HEK293 (cell line): ENCODE data around the gene KLHL7.
A peak's percentile ranks its signal among the peaks of the same experiment; 100 is the strongest.

ENCODE experiments used
- BCL11A ChIP-seq: fragments of 450-650 bp; formaldehyde crosslinking; IDR thresholded peaks from 2 replicates; pipeline ENCODE4 v1.5.1; 2016; ENCODE audit warnings: low read depth, missing biosample characterization, missing genetic modification characterization
- BCL11B ChIP-seq: fragments of 450-650 bp; formaldehyde crosslinking; IDR thresholded peaks from 2 replicates; pipeline ENCODE4 v1.5.1; 2016; ENCODE audit warnings: low read depth, missing biosample characterization, missing genetic modification characterization
- GLIS2 ChIP-seq: fragments of 450-650 bp; formaldehyde crosslinking; IDR thresholded peaks from 2 replicates; pipeline ENCODE4 v1.5.1; 2016; ENCODE audit warnings: missing biosample characterization, missing genetic modification characterization
- HOXA7 ChIP-seq: sonication (generic); formaldehyde crosslinking; IDR thresholded peaks from 2 replicates; pipeline ENCODE4 v1.8.1; 2022; ENCODE audit warnings: missing genetic modification reagents, borderline replicate concordance
- KLF1 ChIP-seq: fragments of 450-650 bp; formaldehyde crosslinking; IDR thresholded peaks from 2 replicates; pipeline ENCODE4 v1.5.1; 2016; ENCODE audit warnings: missing biosample characterization, missing genetic modification characterization
- KLF7 ChIP-seq: fragments of 450-650 bp; formaldehyde crosslinking; IDR thresholded peaks from 2 replicates; pipeline ENCODE4 v1.5.1; 2016; ENCODE audit warnings: missing biosample characterization, missing genetic modification characterization, borderline replicate concordance
- KLF8 ChIP-seq: fragments of 450-650 bp; formaldehyde crosslinking; IDR thresholded peaks from 2 replicates; pipeline ENCODE4 v1.5.1; 2016; ENCODE audit warnings: missing biosample characterization, missing genetic modification characterization
- OVOL3 ChIP-seq: fragments of 450-650 bp; formaldehyde crosslinking; IDR thresholded peaks from 2 replicates; pipeline ENCODE4 v1.5.1; 2016; ENCODE audit warnings: missing biosample characterization, missing genetic modification characterization
- SALL2 ChIP-seq: fragments of 450-650 bp; formaldehyde crosslinking; IDR thresholded peaks from 2 replicates; pipeline ENCODE4 v1.5.0; 2017; ENCODE audit warnings: missing biosample characterization, mild to moderate bottlenecking, missing genetic modification characterization, borderline replicate concordance
- SP3 ChIP-seq: fragments of 450-650 bp; formaldehyde crosslinking; IDR thresholded peaks from 2 replicates; pipeline ENCODE4 v1.5.1; 2016; ENCODE audit warnings: missing biosample characterization, missing genetic modification characterization
- SP7 ChIP-seq: fragments of 450-650 bp; formaldehyde crosslinking; IDR thresholded peaks from 2 replicates; pipeline ENCODE4 v1.5.1; 2016; ENCODE audit warnings: missing biosample characterization, missing genetic modification characterization
- YY1 ChIP-seq: fragments of 450-650 bp; formaldehyde crosslinking; IDR thresholded peaks from 2 replicates; pipeline ENCODE4 v1.5.1; 2018; ENCODE audit warnings: missing biosample characterization, missing genetic modification characterization
- YY2 ChIP-seq: fragments of 450-650 bp; formaldehyde crosslinking; IDR thresholded peaks from 2 replicates; pipeline ENCODE4 v1.5.1; 2016; ENCODE audit warnings: missing biosample characterization, missing genetic modification characterization
- ZBTB1 ChIP-seq: fragments of 450-650 bp; formaldehyde crosslinking; IDR thresholded peaks from 2 replicates; pipeline ENCODE4 v1.5.1; 2016; ENCODE audit warnings: missing biosample characterization, missing genetic modification characterization
- ZBTB20 ChIP-seq: fragments of 450-650 bp; formaldehyde crosslinking; IDR thresholded peaks from 2 replicates; pipeline ENCODE4 v1.5.1; 2016; ENCODE audit warnings: missing biosample characterization, missing genetic modification characterization
- ZBTB44 ChIP-seq: fragments of 450-650 bp; IDR thresholded peaks from 2 replicates; pipeline ENCODE4 v1.5.1; 2018; ENCODE audit warnings: missing biosample characterization, mild to moderate bottlenecking, missing genetic modification characterization
- ZBTB49 ChIP-seq: fragments of 450-650 bp; formaldehyde crosslinking; IDR thresholded peaks from 2 replicates; pipeline ENCODE4 v1.5.1; 2016; ENCODE audit warnings: missing biosample characterization, missing genetic modification characterization, low read depth
- ZBTB8A ChIP-seq: fragments of 450-650 bp; formaldehyde crosslinking; IDR thresholded peaks from 2 replicates; pipeline ENCODE4 v1.5.1; 2016; ENCODE audit warnings: missing biosample characterization, missing genetic modification characterization
- ZNF10 ChIP-seq: fragments of 450-650 bp; formaldehyde crosslinking; IDR thresholded peaks from 2 replicates; pipeline ENCODE4 v1.5.1; 2017; ENCODE audit warnings: missing biosample characterization, missing genetic modification characterization
- ZNF202 ChIP-seq: fragments of 450-650 bp; formaldehyde crosslinking; IDR thresholded peaks from 2 replicates; pipeline ENCODE4 v1.5.1; 2016; ENCODE audit warnings: missing biosample characterization, missing genetic modification characterization, borderline replicate concordance
- ZNF48 ChIP-seq: fragments of 450-650 bp; formaldehyde crosslinking; IDR thresholded peaks from 2 replicates; pipeline ENCODE4 v1.5.1; 2016; ENCODE audit warnings: missing biosample characterization, missing genetic modification characterization
- ZNF488 ChIP-seq: fragments of 450-650 bp; formaldehyde crosslinking; IDR thresholded peaks from 2 replicates; pipeline ENCODE4 v1.5.1; 2016; ENCODE audit warnings: missing biosample characterization, missing genetic modification characterization
- ZNF501 ChIP-seq: fragments of 450-650 bp; formaldehyde crosslinking; IDR thresholded peaks from 2 replicates; pipeline ENCODE4 v1.5.1; 2016; ENCODE audit warnings: missing biosample characterization, missing genetic modification characterization
- ZNF610 ChIP-seq: fragments of 450-650 bp; formaldehyde crosslinking; IDR thresholded peaks from 2 replicates; pipeline ENCODE4 v1.5.1; 2016; ENCODE audit warnings: missing biosample characterization, missing genetic modification characterization, borderline replicate concordance
- ZNF704 ChIP-seq: fragments of 450-650 bp; formaldehyde crosslinking; IDR thresholded peaks from 2 replicates; pipeline ENCODE4 v1.5.1; 2016; ENCODE audit warnings: missing biosample characterization, missing genetic modification characterization
- TF ChIP-seq, protein P1 (sequence below): fragments of 450-650 bp; formaldehyde crosslinking; conservative IDR thresholded peaks from 2 replicates; pipeline ENCODE4 v1.5.1; 2016; ENCODE audit warnings: low read depth, missing biosample characterization, missing genetic modification characterization
- TF ChIP-seq, protein P2 (sequence below): fragments of 450-650 bp; formaldehyde crosslinking; IDR thresholded peaks from 2 replicates; pipeline ENCODE4 v1.5.1; 2016; ENCODE audit warnings: missing biosample characterization, missing genetic modification characterization

The KLHL7 gene

DNA sequence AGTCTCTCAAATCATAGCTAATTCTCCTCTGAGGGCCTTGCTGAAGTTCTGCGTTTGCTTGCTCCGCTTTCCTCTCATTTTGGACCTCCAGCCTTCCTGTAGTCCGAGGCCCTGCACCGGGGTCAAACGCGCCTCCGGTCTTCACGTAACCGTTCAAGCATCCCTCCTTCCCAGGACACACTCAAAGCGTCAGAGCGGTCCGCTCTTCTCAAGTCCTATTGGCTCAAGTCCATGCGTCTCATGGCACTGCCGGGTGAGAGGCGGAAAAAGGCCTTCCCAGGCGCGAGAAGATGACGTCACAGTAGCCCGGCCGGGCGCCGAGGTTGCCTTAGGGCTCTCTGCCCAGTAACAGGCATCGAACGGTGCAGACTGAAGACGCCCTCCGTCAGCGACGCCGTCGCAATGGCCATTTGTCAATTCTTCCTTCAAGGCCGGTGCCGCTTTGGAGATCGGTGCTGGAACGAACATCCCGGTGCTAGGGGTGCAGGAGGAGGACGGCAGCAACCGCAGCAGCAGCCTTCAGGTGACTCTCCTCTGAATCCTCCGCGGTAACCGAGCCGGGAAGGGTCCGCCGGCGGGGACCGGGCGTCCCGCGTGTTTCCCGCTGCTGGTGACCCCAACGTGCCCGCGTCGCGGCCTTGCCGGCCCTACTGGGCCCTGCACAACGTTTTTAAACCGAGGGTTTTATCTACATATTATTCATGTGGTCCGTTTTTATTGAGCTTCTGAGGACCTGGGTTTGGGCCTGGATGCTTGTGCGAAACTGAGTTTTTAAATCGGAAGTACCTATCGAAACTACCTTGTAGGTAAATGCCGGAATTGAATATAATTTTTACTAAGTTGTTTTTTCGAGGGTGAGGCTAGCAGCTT lies 76.3 kb downstream of the KLHL7 start, which contains the start of gene NUP42 (continued):
- TF ChIP-seq HOXA7 = no peak
- peak; percentile 100 for TF ChIP-seq ZBTB8A (tag by site-specific recombination)
- peak; percentile 75 for TF ChIP-seq SP7 (tag by site-specific recombination)
- no peak for TF ChIP-seq ZBTB1 (tag by site-specific recombination)
- peak; percentile 49; the same call in 1 of the 2 replicates for TF ChIP-seq SP3 (tag by site-specific recombination)
- TF ChIP-seq ZBTB49 (tag by site-specific recombination) = no peak
- TF ChIP-seq, protein P1, sequence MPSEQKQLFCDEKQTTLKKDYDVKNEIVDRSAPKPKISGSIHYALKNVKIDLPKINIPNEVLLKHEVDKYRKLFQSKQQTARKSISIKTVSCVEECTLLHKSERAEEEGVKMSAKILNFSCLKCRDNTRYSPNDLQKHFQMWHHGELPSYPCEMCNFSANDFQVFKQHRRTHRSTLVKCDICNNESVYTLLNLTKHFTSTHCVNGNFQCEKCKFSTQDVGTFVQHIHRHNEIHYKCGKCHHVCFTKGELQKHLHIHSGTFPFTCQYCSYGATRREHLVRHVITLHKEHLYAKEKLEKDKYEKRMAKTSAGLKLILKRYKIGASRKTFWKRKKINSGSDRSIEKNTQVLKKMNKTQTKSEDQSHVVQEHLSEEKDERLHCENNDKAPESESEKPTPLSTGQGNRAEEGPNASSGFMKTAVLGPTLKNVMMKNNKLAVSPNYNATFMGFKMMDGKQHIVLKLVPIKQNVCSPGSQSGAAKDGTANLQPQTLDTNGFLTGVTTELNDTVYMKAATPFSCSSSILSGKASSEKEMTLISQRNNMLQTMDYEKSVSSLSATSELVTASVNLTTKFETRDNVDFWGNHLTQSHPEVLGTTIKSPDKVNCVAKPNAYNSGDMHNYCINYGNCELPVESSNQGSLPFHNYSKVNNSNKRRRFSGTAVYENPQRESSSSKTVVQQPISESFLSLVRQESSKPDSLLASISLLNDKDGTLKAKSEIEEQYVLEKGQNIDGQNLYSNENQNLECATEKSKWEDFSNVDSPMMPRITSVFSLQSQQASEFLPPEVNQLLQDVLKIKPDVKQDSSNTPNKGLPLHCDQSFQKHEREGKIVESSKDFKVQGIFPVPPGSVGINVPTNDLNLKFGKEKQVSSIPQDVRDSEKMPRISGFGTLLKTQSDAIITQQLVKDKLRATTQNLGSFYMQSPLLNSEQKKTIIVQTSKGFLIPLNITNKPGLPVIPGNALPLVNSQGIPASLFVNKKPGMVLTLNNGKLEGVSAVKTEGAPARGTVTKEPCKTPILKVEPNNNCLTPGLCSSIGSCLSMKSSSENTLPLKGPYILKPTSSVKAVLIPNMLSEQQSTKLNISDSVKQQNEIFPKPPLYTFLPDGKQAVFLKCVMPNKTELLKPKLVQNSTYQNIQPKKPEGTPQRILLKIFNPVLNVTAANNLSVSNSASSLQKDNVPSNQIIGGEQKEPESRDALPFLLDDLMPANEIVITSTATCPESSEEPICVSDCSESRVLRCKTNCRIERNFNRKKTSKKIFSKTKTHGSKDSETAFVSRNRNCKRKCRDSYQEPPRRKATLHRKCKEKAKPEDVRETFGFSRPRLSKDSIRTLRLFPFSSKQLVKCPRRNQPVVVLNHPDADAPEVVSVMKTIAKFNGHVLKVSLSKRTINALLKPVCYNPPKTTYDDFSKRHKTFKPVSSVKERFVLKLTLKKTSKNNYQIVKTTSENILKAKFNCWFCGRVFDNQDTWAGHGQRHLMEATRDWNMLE = peak; percentile 53; the same call in 1 of the 2 replicates
- no peak for TF ChIP-seq ZNF202 (tag by site-specific recombination)
- TF ChIP-seq BCL11B (tag by site-specific recombination) = peak; percentile 47; the same call in 1 of the 2 replicates
- TF ChIP-seq, protein P2, sequence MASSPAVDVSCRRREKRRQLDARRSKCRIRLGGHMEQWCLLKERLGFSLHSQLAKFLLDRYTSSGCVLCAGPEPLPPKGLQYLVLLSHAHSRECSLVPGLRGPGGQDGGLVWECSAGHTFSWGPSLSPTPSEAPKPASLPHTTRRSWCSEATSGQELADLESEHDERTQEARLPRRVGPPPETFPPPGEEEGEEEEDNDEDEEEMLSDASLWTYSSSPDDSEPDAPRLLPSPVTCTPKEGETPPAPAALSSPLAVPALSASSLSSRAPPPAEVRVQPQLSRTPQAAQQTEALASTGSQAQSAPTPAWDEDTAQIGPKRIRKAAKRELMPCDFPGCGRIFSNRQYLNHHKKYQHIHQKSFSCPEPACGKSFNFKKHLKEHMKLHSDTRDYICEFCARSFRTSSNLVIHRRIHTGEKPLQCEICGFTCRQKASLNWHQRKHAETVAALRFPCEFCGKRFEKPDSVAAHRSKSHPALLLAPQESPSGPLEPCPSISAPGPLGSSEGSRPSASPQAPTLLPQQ (tag by site-specific recombination) = peak; percentile 53; the same call in 1 of the 2 replicates
- TF ChIP-seq ZNF48 (tag by site-specific recombination) = no peak
- peak; percentile 85 for TF ChIP-seq ZNF501 (tag by site-specific recombination)
- TF ChIP-seq SALL2 (tag by site-specific recombination) = no peak
- TF ChIP-seq ZNF610 = peak; percentile 73
- peak; percentile 38; the same call in 1 of the 2 replicates for TF ChIP-seq KLF7 (tag by site-specific recombination)
- TF ChIP-seq YY2 (tag by site-specific recombination) = peak; percentile 73
- TF ChIP-seq BCL11A (tag by site-specific recombination) = peak; percentile 70; the same call in 1 of the 2 replicates
- no peak for TF ChIP-seq ZNF10 (tag by site-specific recombination)
- peak; percentile 67; the same call in 1 of the 2 replicates for TF ChIP-seq KLF8 (tag by site-specific recombination)
- TF ChIP-seq KLF1 (tag by site-specific recombination) = 0 out of 2 replicates have a peak, but pooled peaks have one; percentile 4
- TF ChIP-seq ZBTB44 (tag by site-specific recombination) = no peak
- no peak for TF ChIP-seq ZNF488 (tag by site-specific recombination)
- no peak for TF ChIP-seq ZNF704
- TF ChIP-seq OVOL3 (tag by site-specific recombination) = peak; percentile 40
- TF ChIP-seq ZBTB20 (tag by site-specific recombination) = peak; percentile 94
- TF ChIP-seq GLIS2 (tag by site-specific recombination) = no peak
- TF ChIP-seq YY1 (tag by site-specific recombination) = peak; percentile 61
